ENCODE measurements around the gene GRIK4.

- TF ChIP-seq ZNF416 (CRISPR knock-in tag; IDR thresholded peaks at IDR 0.05) (no peak), PRDM15 (CRISPR knock-in tag; IDR thresholded peaks at IDR 0.05) (no peak), CTCF (IDR thresholded peaks at IDR 0.05) (no peak), KAT7 (CRISPR knock-in tag; IDR thresholded peaks at IDR 0.05; ENCODE audit: borderline replicate concordance) (no peak), NFE2L1 (CRISPR knock-in tag; IDR thresholded peaks at IDR 0.05) (no peak), CDX4 (CRISPR knock-in tag; IDR thresholded peaks at IDR 0.05; ENCODE audit: borderline replicate concordance) (no peak), IRF1 (CRISPR knock-in tag; IDR thresholded peaks at IDR 0.05) (no peak), E2F4 (CRISPR knock-in tag; IDR thresholded peaks at IDR 0.05; ENCODE audit: borderline replicate concordance, low read depth) (no peak)
These were observed 462.0 kb downstream of the GRIK4 start for GRCh38 chr11:120973501-120973900.

Measured in WTC11 (cell line).